Measurements from ENCODE around the gene KRT84.

The KRT84 gene

GRCh38 chr12:52383331-52383730 is 2.1 kb downstream of the KRT84 start:
- no peak for DNase-seq (ENCODE audit: low read depth in 2 of 2)

- DNase-seq (ENCODE audit: low read depth in 2 of 2), result no peak
Measured at GRCh38 chr12:52382854-52383253, 2.6 kb downstream of the KRT84 start.

GRCh38 chr12:52381206-52381605 is 4.2 kb downstream of the KRT84 start:
- DNase-seq (ENCODE audit: low read depth in 2 of 2), result no peak

GRCh38 chr12:52380271-52380694 is 5.2 kb downstream of the KRT84 start:
- no peak for DNase-seq (ENCODE audit: low read depth in 2 of 2)

- DNase-seq (ENCODE audit: low read depth in 2 of 2), result no peak
Measured at GRCh38 chr12:52379536-52379935, 5.9 kb downstream of the KRT84 start.

GRCh38 chr12:52378091-52378490 is 7.4 kb downstream of the KRT84 start:
- no peak for DNase-seq (ENCODE audit: low read depth in 2 of 2)

GRCh38 chr12:52377266-52377665 is 8.2 kb downstream of the KRT84 start:
- no peak for DNase-seq (ENCODE audit: low read depth in 2 of 2)

- DNase-seq (ENCODE audit: low read depth in 2 of 2), result peak; percentile 50 to 56
Measured at GRCh38 chr12:52372216-52373154, 13.0 kb downstream of the KRT84 start.

- DNase-seq (ENCODE audit: low read depth in 2 of 2), result no peak
Measured at GRCh38 chr12:52371716-52372115, 13.7 kb downstream of the KRT84 start.

GRCh38 chr12:52370926-52371608 is 14.4 kb downstream of the KRT84 start:
- peak; percentile 30 to 33 for DNase-seq (ENCODE audit: low read depth in 2 of 2)

GRCh38 chr12:52369809-52370208 is 15.6 kb downstream of the KRT84 start:
- no peak for DNase-seq (ENCODE audit: low read depth in 2 of 2)

GRCh38 chr12:52369211-52369610 is 16.2 kb downstream of the KRT84 start:
- DNase-seq (ENCODE audit: low read depth in 2 of 2), result no peak

- DNase-seq (ENCODE audit: low read depth in 2 of 2), result no peak
Measured at GRCh38 chr12:52368508-52368907, 16.9 kb downstream of the KRT84 start.

- DNase-seq (ENCODE audit: low read depth in 2 of 2), result no peak
Measured at GRCh38 chr12:52367876-52368275, 17.6 kb downstream of the KRT84 start.

- no peak for DNase-seq (ENCODE audit: low read depth in 2 of 2)
Measured at GRCh38 chr12:52366738-52367485, 18.5 kb downstream of the KRT84 start, which contains the start of gene KRT85. Gene KRT85, minus strand, starts transcription at chr12:52367481. Its CDS starts 76 bp downstream, at chr12:52367405.

- DNase-seq (ENCODE audit: low read depth in 2 of 2), result no peak
Measured at GRCh38 chr12:52364901-52365489, 20.5 kb downstream of the KRT84 start.

GRCh38 chr12:52364061-52364460 is 21.4 kb downstream of the KRT84 start:
- DNase-seq (ENCODE audit: low read depth in 2 of 2), result no peak

GRCh38 chr12:52363111-52363679 is 22.3 kb downstream of the KRT84 start:
- no peak for DNase-seq (ENCODE audit: low read depth in 2 of 2)

GRCh38 chr12:52362118-52362726 is 23.2 kb downstream of the KRT84 start:
- DNase-seq (ENCODE audit: low read depth in 2 of 2), result no peak

GRCh38 chr12:52361553-52361952 is 23.9 kb downstream of the KRT84 start:
- no peak for DNase-seq (ENCODE audit: low read depth in 2 of 2)
